ENCODE measurements around the gene WIPF2. TPM values are rescaled to one million over a fixed set of nuclear protein-coding genes. Genes with fewer than 3 reads are reported as not detected.

WIPF2 gene
- total RNA-seq, 2 donors from 2014 or later: 22.5 to 25.3 TPM

GRCh38 chr17:40173091-40173777 is 45.9 kb upstream of the WIPF2 start:
- H3K36me3 Mint-ChIP-seq (ENCODE audit: low read depth): peaks cover 71% of the 10 kb centered on the region
- 100% methylated on average over 2 to 4 of the region's 4 CpGs for WGBS, 2 experiments (ENCODE audit: insufficient coverage in 1 of 2, insufficient read length in 1 of 2)

GRCh38 chr17:40173778-40174135 is 45.3 kb upstream of the WIPF2 start:
- Histone ChIP-seq H3K9ac (ENCODE audit: extremely low read depth, low read length, poor library complexity, severe bottlenecking) (no peak overlapping the region), H3K4me1 (ENCODE audit: control insufficient read depth, insufficient read depth, low read length) (no peaks in the 10 kb centered on the region), H3K36me3 (ENCODE audit: control insufficient read depth, insufficient read depth, low read length) (peaks cover 68% of the 10 kb centered on the region), H3K4me3 (ENCODE audit: low read length) (no peak overlapping the region), H3K27me3 (ENCODE audit: control insufficient read depth, insufficient read depth, low read length, poor library complexity, severe bottlenecking) (no peaks in the 10 kb centered on the region), H3K9me3 (ENCODE audit: control insufficient read depth, low read length) (no peaks in the 10 kb centered on the region), H3K27ac (ENCODE audit: low read depth, low read length) (no peak overlapping the region)
- H3K27me3 Mint-ChIP-seq (ENCODE audit: insufficient read depth): no peaks in the 10 kb centered on the region
- DNase-seq: no peak
- H3K4me1 Mint-ChIP-seq: no peaks in the 10 kb centered on the region
- H3K4me3 Mint-ChIP-seq: no peak overlapping the region
- no peak overlapping the region for H3K27ac Mint-ChIP-seq
- 96% methylated on average over 2 of the region's 3 CpGs; no CpG with 5 or more reads in 1 of the 2 experiments for WGBS, 2 experiments (ENCODE audit: insufficient coverage in 1 of 2, insufficient read length in 1 of 2)
- H3K9me3 Mint-ChIP-seq: no peaks in the 10 kb centered on the region
- TF ChIP-seq CTCF (conservative IDR thresholded peaks at IDR 0.05): no peak
- peaks cover 66% of the 10 kb centered on the region for H3K36me3 Mint-ChIP-seq (ENCODE audit: low read depth)

More at GRCh38 chr17:40173091-40173777, 45.9 kb upstream of the WIPF2 start:
- peaks cover 72% of the 10 kb centered on the region for H3K36me3 ChIP-seq (ENCODE audit: control insufficient read depth, insufficient read depth, low read length)
- Mint-ChIP-seq H3K27me3 (ENCODE audit: insufficient read depth) (no peaks in the 10 kb centered on the region), H3K9me3 (no peaks in the 10 kb centered on the region), H3K4me1 (no peaks in the 10 kb centered on the region), H3K4me3 (no peak overlapping the region), H3K27ac (no peak overlapping the region)
- no peak for TF ChIP-seq CTCF (conservative IDR thresholded peaks at IDR 0.05)
- no peak overlapping the region for H3K4me3 ChIP-seq (ENCODE audit: low read length)
- no peak overlapping the region for H3K9ac ChIP-seq (ENCODE audit: extremely low read depth, low read length, poor library complexity, severe bottlenecking)
- peaks cover under 1% of the 10 kb centered on the region for H3K4me1 ChIP-seq (ENCODE audit: control insufficient read depth, insufficient read depth, low read length)
- DNase-seq: no peak
- no peaks in the 10 kb centered on the region for H3K27me3 ChIP-seq (ENCODE audit: control insufficient read depth, insufficient read depth, low read length, poor library complexity, severe bottlenecking)
- H3K27ac ChIP-seq (ENCODE audit: low read depth, low read length): no peak overlapping the region
- no peaks in the 10 kb centered on the region for H3K9me3 ChIP-seq (ENCODE audit: control insufficient read depth, low read length)

DNA sequence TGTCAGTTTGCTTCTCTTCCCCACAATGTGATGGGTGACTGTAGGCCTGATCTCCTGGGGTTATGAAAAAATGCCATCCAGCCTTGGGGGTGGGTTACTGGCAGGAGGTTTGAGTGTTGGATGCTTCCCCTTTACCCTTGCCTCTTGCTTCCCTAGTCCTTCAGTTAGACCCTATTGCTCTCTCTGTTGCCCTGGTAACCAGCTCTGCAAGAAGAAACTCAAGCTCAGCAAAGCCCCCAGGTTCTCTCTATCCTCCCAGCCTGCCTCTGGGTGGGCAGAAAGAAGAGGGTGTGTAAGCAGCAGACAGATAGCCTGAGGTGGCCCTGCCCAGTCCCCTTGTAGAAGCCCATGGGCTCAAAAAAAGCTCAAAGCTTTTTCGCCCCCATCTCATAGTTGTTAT is 44.6 kb upstream of the WIPF2 start:
- no peak for TF ChIP-seq CTCF (conservative IDR thresholded peaks at IDR 0.05)
- Histone ChIP-seq H3K9ac (ENCODE audit: extremely low read depth, low read length, poor library complexity, severe bottlenecking) (no peak overlapping the region), H3K27ac (ENCODE audit: low read depth, low read length) (no peak overlapping the region), H3K36me3 (ENCODE audit: control insufficient read depth, insufficient read depth, low read length) (peaks cover 61% of the 10 kb centered on the region), H3K4me3 (ENCODE audit: low read length) (no peak overlapping the region), H3K4me1 (ENCODE audit: control insufficient read depth, insufficient read depth, low read length) (peaks cover 1% of the 10 kb centered on the region), H3K9me3 (ENCODE audit: control insufficient read depth, low read length) (no peaks in the 10 kb centered on the region), H3K27me3 (ENCODE audit: control insufficient read depth, insufficient read depth, low read length, poor library complexity, severe bottlenecking) (no peaks in the 10 kb centered on the region)
- Mint-ChIP-seq H3K4me1 (no peaks in the 10 kb centered on the region), H3K27me3 (ENCODE audit: insufficient read depth) (no peaks in the 10 kb centered on the region), H3K9me3 (no peaks in the 10 kb centered on the region), H3K36me3 (ENCODE audit: low read depth) (peaks cover 59% of the 10 kb centered on the region), H3K4me3 (no peak overlapping the region), H3K27ac (no peak overlapping the region)
- WGBS, 2 experiments (ENCODE audit: insufficient coverage in 1 of 2, insufficient read length in 1 of 2): 88 to 90% methylated on average over 1 of the region's 1 CpG
- no peak for DNase-seq
